ENCODE data around the gene PLEKHA3. TPM values are rescaled to one million over a fixed set of nuclear protein-coding genes. Genes with fewer than 3 reads are reported as not detected.

The PLEKHA3 gene
- total and polyA plus RNA-seq, 2 donors (not counting 1 experiment from before 2014, with no cell fraction given), result 5.9 to 34.6 TPM

DNA sequence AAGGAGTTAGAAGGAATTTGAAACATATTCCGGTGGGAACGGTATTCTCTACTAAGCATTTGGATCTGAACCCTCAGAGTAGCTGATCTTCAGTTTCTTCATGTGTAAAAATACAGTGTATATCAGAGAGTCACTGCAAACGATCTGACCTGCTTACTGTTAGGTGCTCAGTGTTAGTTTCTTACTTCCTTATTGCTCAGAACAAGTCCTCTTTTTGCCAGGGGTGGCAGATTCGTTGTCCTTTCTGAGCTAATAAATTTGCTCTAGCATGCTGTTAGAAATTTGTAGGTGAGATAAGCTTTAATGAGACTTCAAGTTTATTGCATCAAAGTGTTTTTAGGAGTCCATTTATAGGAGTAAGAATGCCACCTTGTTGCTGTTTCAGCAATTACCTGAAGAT lies 15.8 kb downstream of the PLEKHA3 start:
- Histone ChIP-seq H4K20me1 (ENCODE audit: control insufficient read depth, extremely low read depth, insufficient read depth, low read length) (no peaks in the 10 kb centered on the region), H3K4me1 (ENCODE audit: control insufficient read depth, extremely low read depth, insufficient read depth, low read length) (no peaks in the 10 kb centered on the region), H3K4me3 (replicated peaks in 1 of 4; ENCODE audit: control extremely low read depth in 1 of 4, insufficient read depth in 1 of 4, low read depth in 3 of 4, low read length in 4 of 4) (no peak overlapping the region), H3K27ac (ENCODE audit: insufficient read depth, low read length) (no peak overlapping the region), H2AFZ (ENCODE audit: low read length) (no peak overlapping the region), H3K36me3 (ENCODE audit: control insufficient read depth, insufficient read depth, low read length) (peaks cover 7% of the 10 kb centered on the region), H3K79me2 (ENCODE audit: control insufficient read depth, insufficient read depth, low read length) (no peaks in the 10 kb centered on the region), H3K27me3 (ENCODE audit: control insufficient read depth, insufficient read depth, low read length) (no peaks in the 10 kb centered on the region), H3K9me3 (ENCODE audit: control insufficient read depth, insufficient read depth, low read depth, low read length) (no peaks in the 10 kb centered on the region), H3K9ac (ENCODE audit: insufficient read depth, low read length) (no peak overlapping the region), H3K4me2 (ENCODE audit: extremely low read depth, insufficient read depth, low read length) (no peak overlapping the region)
- DNase-seq (ENCODE audit: low read depth in 2 of 2), result no peak
- TF ChIP-seq, protein P1, sequence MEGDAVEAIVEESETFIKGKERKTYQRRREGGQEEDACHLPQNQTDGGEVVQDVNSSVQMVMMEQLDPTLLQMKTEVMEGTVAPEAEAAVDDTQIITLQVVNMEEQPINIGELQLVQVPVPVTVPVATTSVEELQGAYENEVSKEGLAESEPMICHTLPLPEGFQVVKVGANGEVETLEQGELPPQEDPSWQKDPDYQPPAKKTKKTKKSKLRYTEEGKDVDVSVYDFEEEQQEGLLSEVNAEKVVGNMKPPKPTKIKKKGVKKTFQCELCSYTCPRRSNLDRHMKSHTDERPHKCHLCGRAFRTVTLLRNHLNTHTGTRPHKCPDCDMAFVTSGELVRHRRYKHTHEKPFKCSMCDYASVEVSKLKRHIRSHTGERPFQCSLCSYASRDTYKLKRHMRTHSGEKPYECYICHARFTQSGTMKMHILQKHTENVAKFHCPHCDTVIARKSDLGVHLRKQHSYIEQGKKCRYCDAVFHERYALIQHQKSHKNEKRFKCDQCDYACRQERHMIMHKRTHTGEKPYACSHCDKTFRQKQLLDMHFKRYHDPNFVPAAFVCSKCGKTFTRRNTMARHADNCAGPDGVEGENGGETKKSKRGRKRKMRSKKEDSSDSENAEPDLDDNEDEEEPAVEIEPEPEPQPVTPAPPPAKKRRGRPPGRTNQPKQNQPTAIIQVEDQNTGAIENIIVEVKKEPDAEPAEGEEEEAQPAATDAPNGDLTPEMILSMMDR (conservative IDR thresholded peaks at IDR 0.05 in 1 of 2, IDR thresholded peaks at IDR 0.05 in 1 of 2; ENCODE audit: low read depth in 1 of 2, low read length in 2 of 2), result no peak
- TF ChIP-seq EZH2 (IDR thresholded peaks at IDR 0.05; ENCODE audit: low read length, missing control alignments), result no peak

DNA sequence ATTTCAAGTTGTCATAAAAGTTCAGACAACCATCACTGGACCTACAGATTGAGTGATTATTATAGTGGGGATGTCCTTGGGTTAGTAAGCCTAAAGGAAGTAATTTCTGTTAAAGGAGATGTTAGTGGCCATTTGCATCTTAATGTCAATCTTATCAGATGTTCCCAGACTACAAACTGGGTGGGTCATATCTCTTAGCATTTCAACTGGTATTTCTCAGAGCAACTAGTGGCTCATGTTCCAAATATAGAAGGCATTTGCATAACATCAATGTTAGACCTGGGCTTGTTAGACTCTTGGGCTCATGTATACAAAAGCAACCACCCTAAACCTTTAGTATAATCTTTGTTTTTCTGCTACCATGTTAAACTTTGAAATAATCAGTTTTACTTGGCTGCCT lies 17.9 kb downstream of the PLEKHA3 start:
- Histone ChIP-seq H2AFZ (ENCODE audit: low read length) (no peak overlapping the region), H3K79me2 (ENCODE audit: control insufficient read depth, insufficient read depth, low read length) (no peaks in the 10 kb centered on the region), H3K9me3 (ENCODE audit: control insufficient read depth, insufficient read depth, low read depth, low read length) (no peaks in the 10 kb centered on the region), H3K9ac (ENCODE audit: insufficient read depth, low read length) (no peak overlapping the region), H3K27me3 (ENCODE audit: control insufficient read depth, insufficient read depth, low read length) (no peaks in the 10 kb centered on the region), H3K4me1 (ENCODE audit: control insufficient read depth, extremely low read depth, insufficient read depth, low read length) (no peaks in the 10 kb centered on the region), H3K36me3 (ENCODE audit: control insufficient read depth, insufficient read depth, low read length) (peaks cover 4% of the 10 kb centered on the region), H3K27ac (ENCODE audit: insufficient read depth, low read length) (no peak overlapping the region), H3K4me2 (ENCODE audit: extremely low read depth, insufficient read depth, low read length) (no peak overlapping the region), H4K20me1 (ENCODE audit: control insufficient read depth, extremely low read depth, insufficient read depth, low read length) (no peaks in the 10 kb centered on the region), H3K4me3 (replicated peaks in 1 of 4; ENCODE audit: control extremely low read depth in 1 of 4, insufficient read depth in 1 of 4, low read depth in 3 of 4, low read length in 4 of 4) (no peak overlapping the region)
- TF ChIP-seq, protein P1 (conservative IDR thresholded peaks at IDR 0.05 in 1 of 2, IDR thresholded peaks at IDR 0.05 in 1 of 2; ENCODE audit: low read depth in 1 of 2, low read length in 2 of 2), result no peak
- no peak for TF ChIP-seq EZH2 (IDR thresholded peaks at IDR 0.05; ENCODE audit: low read length, missing control alignments)
- no peak for DNase-seq (ENCODE audit: low read depth in 2 of 2)

- no peaks in the 10 kb centered on the region for H3K4me1 ChIP-seq (ENCODE audit: control insufficient read depth, extremely low read depth, insufficient read depth, low read length)
- peaks cover 2% of the 10 kb centered on the region for H3K36me3 ChIP-seq (ENCODE audit: control insufficient read depth, insufficient read depth, low read length)
Observed at GRCh38 chr2:178499640-178500039, 19.4 kb downstream of the PLEKHA3 start.

More at GRCh38 chr2:178499640-178500039, 19.4 kb downstream of the PLEKHA3 start:
- H4K20me1 ChIP-seq (ENCODE audit: control insufficient read depth, extremely low read depth, insufficient read depth, low read length), result no peaks in the 10 kb centered on the region
- TF ChIP-seq, protein P1 (conservative IDR thresholded peaks at IDR 0.05 in 1 of 2, IDR thresholded peaks at IDR 0.05 in 1 of 2; ENCODE audit: low read depth in 1 of 2, low read length in 2 of 2), result no peak
- TF ChIP-seq EZH2 (IDR thresholded peaks at IDR 0.05; ENCODE audit: low read length, missing control alignments), result no peak
- no peak for DNase-seq (ENCODE audit: low read depth in 2 of 2)
- H3K79me2 ChIP-seq (ENCODE audit: control insufficient read depth, insufficient read depth, low read length), result no peaks in the 10 kb centered on the region
- no peaks in the 10 kb centered on the region for H3K9me3 ChIP-seq (ENCODE audit: control insufficient read depth, insufficient read depth, low read depth, low read length)
- no peak overlapping the region for H3K4me2 ChIP-seq (ENCODE audit: extremely low read depth, insufficient read depth, low read length)
- H3K4me3 ChIP-seq (replicated peaks in 1 of 4; ENCODE audit: control extremely low read depth in 1 of 4, insufficient read depth in 1 of 4, low read depth in 3 of 4, low read length in 4 of 4), result no peak overlapping the region
- H3K9ac ChIP-seq (ENCODE audit: insufficient read depth, low read length), result no peak overlapping the region
- H3K27me3 ChIP-seq (ENCODE audit: control insufficient read depth, insufficient read depth, low read length), result no peaks in the 10 kb centered on the region
- H3K27ac ChIP-seq (ENCODE audit: insufficient read depth, low read length), result no peak overlapping the region
- H2AFZ ChIP-seq (ENCODE audit: low read length), result no peak overlapping the region
